ENCODE measurements around the gene FERMT3. TPM values are rescaled to one million over a fixed set of nuclear protein-coding genes. Genes with fewer than 3 reads are reported as not detected.
A peak's percentile ranks its signal among the peaks of the same experiment; 100 is the strongest.

Gene FERMT3
- total and polyA plus RNA-seq, 2 of the 13 experiments (the other 11 are each of a cell fraction or from before 2014, with no cell fraction given), result 0.29 TPM; not detected in 1

- TF ChIP-seq ZNF407 (CRISPR knock-in tag; IDR thresholded peaks at IDR 0.05; ENCODE audit: not compliant biosample characterization) (no peak), MLLT10 (CRISPR knock-in tag; IDR thresholded peaks at IDR 0.05) (no peak), MTA1 (CRISPR knock-in tag; IDR thresholded peaks at IDR 0.05; ENCODE audit: borderline replicate concordance) (no peak), RARG (CRISPR knock-in tag; IDR thresholded peaks at IDR 0.05; ENCODE audit: low read depth) (no peak), GTF3A (CRISPR knock-in tag; conservative IDR thresholded peaks at IDR 0.05) (no peak), MAZ (IDR thresholded peaks at IDR 0.05; ENCODE audit: borderline replicate concordance, low read depth, low read length) (no peak), MAZ (CRISPR knock-in tag; IDR thresholded peaks at IDR 0.05; ENCODE audit: low read depth) (peak; percentile 29; the same call in 1 of the 2 replicates), ZNF484 (CRISPR knock-in tag; IDR thresholded peaks at IDR 0.05; ENCODE audit: borderline replicate concordance, low read depth) (no peak), FIP1L1 (IDR thresholded peaks at IDR 0.05; ENCODE audit: borderline replicate concordance, insufficient read depth, low read depth, low read length) (no peak), CHD2 (IDR thresholded peaks at IDR 0.05; ENCODE audit: low read depth, low read length) (no peak), ZNF354B (CRISPR knock-in tag; IDR thresholded peaks at IDR 0.05) (no peak), TAF15 (IDR thresholded peaks at IDR 0.05; ENCODE audit: low read depth, low read length, poor library complexity, severe bottlenecking) (no peak), SP1 (IDR thresholded peaks at IDR 0.05) (no peak), SP1 (CRISPR knock-in tag; IDR thresholded peaks at IDR 0.05) (0 out of 2 replicates have a peak, but pooled peaks have one; percentile 39), ZNF329 (CRISPR knock-in tag; IDR thresholded peaks at IDR 0.05; ENCODE audit: low read depth) (no peak), POLR2A (IDR thresholded peaks at IDR 0.05; ENCODE audit: insufficient read depth in 1 of 2, low read depth in 2 of 2, low read length in 2 of 2) (peak; percentile 75 to 79), TGIF2 (CRISPR knock-in tag; IDR thresholded peaks at IDR 0.05) (no peak), KMT2A (CRISPR knock-in tag; IDR thresholded peaks at IDR 0.05) (no peak), MIXL1 (CRISPR knock-in tag; IDR thresholded peaks at IDR 0.05) (no peak), EZH2 (conservative IDR thresholded peaks at IDR 0.05; ENCODE audit: low read depth, low read length) (no peak), HNF4A (CRISPR knock-in tag; IDR thresholded peaks at IDR 0.05) (no peak)
- TF ChIP-seq, protein P1, sequence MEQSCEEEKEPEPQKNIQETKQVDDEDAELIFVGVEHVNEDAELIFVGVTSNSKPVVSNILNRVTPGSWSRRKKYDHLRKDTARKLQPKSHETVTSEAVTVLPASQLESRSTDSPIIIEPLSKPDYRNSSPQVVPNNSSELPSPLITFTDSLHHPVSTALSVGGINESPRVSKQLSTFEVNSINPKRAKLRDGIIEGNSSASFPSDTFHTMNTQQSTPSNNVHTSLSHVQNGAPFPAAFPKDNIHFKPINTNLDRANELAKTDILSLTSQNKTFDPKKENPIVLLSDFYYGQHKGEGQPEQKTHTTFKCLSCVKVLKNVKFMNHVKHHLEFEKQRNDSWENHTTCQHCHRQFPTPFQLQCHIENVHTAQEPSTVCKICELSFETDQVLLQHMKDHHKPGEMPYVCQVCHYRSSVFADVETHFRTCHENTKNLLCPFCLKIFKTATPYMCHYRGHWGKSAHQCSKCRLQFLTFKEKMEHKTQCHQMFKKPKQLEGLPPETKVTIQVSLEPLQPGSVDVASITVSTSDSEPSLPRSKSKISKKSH (CRISPR knock-in tag; IDR thresholded peaks at IDR 0.05; ENCODE audit: borderline replicate concordance), result no peak
These were observed 24.8 kb upstream of the FERMT3 start (continued) for GRCh38 chr11:64181506-64182411.
